Smooth muscle cell (in vitro differentiated cells): ENCODE data around the gene PAX1. TPM values are rescaled to one million over a fixed set of nuclear protein-coding genes. Genes with fewer than 3 reads are reported as not detected.

ENCODE experiments used
- DNase-seq: peaks from one replicate; lab custom pipeline; 2025; ENCODE audit not compliant: unreplicated experiment; lab: John Stamatoyannopoulos, UW
- H2AFZ ChIP-seq: fragments of 200-600 bp; sonication (generic); 2 replicates; pipeline ENCODE4 v1.6.0; 2016; ENCODE audit warnings: antibody characterized with exemption, low read depth, mild to moderate bottlenecking
- H3F3A ChIP-seq: fragments of 200-600 bp; sonication (generic); 2 replicates; pipeline ENCODE4 v1.6.0; 2017; ENCODE audit warnings: antibody characterized with exemption, low read depth
- H3K27ac ChIP-seq: fragments of 200-600 bp; sonication (generic); 2 replicates; pipeline ENCODE4 v1.5.1; 2016; ENCODE audit warnings: low read depth, mild to moderate bottlenecking
- H3K27me3 ChIP-seq: fragments of 200-600 bp; sonication (generic); 2 replicates; pipeline ENCODE4 v1.6.1; 2016; ENCODE audit warnings: low read depth, mild to moderate bottlenecking
- H3K36me3 ChIP-seq: fragments of 200-600 bp; sonication (generic); 2 replicates; pipeline ENCODE4 v1.5.1; 2016; ENCODE audit warnings: low read depth
- H3K4me1 ChIP-seq: fragments of 200-600 bp; sonication (generic); 2 replicates; pipeline ENCODE4 v1.5.1; 2016; ENCODE audit warnings: low read depth
- H3K4me2 ChIP-seq: fragments of 200-600 bp; sonication (generic); 2 replicates; pipeline ENCODE4 v1.6.0; 2016; ENCODE audit warnings: mild to moderate bottlenecking
- H3K4me3 ChIP-seq: fragments of 200-600 bp; sonication (generic); 2 replicates; pipeline ENCODE4 v1.5.1; 2016; ENCODE audit warnings: mild to moderate bottlenecking
- H3K79me2 ChIP-seq: fragments of 200-600 bp; sonication (generic); 2 replicates; pipeline ENCODE4 v1.6.0; 2016; ENCODE audit warnings: low read depth, mild to moderate bottlenecking
- H3K9ac ChIP-seq: fragments of 200-600 bp; sonication (generic); 2 replicates; pipeline ENCODE4 v1.6.0; 2016; ENCODE audit warnings: low read depth
- H3K9me3 ChIP-seq: fragments of 200-600 bp; sonication (generic); replicated peaks from 2 replicates; pipeline ENCODE4 v1.5.1; 2016; ENCODE audit warnings: low read depth
- H4K20me1 ChIP-seq: fragments of 200-600 bp; sonication (generic); 2 replicates; pipeline ENCODE4 v1.6.0; 2016; ENCODE audit warnings: low read depth
- WGBS: methylation state at CpG from one replicate; pipeline ENCODE4 v1.1.7; 2016; ENCODE audit warnings: low lambda C conversion rate; 5-methylcytosine and 5-hydroxymethylcytosine counted together
- polyA plus RNA-seq: library from polyadenylated mRNA; unstranded; fragments of >200 nt; fragmentation: Nextera tagmentation; extraction: Ambion mirVana; gene quantifications from 2 replicates; pipeline ENCODE4 v1.2.1, GENCODE V29; 2016
- total RNA-seq: library from RNA; depleted of rRNA; stranded (reverse); fragments of >200 nt; gene quantifications from 2 replicates; pipeline ENCODE4 v1.2.3, GENCODE V29; 2014
- TF ChIP-seq, protein P1 (sequence below): fragments of 200-600 bp; sonication (generic); IDR thresholded peaks from 2 replicates; pipeline ENCODE4 v1.5.1; 2017; ENCODE audit warnings: borderline replicate concordance, mild to moderate bottlenecking, antibody characterized with exemption; ENCODE audit not compliant: insufficient read depth, poor library complexity, severe bottlenecking

The PAX1 gene
- total and polyA plus RNA-seq, 2 experiments from 2014 or later = not detected

DNA sequence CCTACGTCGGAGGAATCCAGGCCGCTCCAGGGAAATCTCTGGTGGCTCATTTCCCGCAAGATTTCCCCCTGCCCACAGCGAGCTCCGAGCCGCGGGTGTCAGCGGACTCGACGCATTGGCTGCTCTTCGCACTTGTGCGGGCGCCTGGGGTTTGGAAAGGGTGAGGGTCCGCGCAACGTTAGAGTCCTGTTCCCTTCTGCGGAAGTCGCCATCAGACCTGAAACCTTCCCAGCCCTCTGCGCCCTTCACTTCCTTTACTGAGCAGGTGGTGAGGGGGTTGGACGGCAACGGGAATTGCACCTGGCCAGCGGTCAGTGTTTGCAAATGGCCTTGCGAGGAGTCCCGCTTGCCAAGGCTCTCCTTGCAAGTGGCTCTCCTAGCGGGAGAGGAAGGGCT lies 8.4 kb downstream of the PAX1 start:
- H4K20me1 ChIP-seq = no peaks in the 10 kb centered on the region
- DNase-seq = no peak
- no peaks in the 10 kb centered on the region for H3K9me3 ChIP-seq
- H2AFZ ChIP-seq = no peak overlapping the region
- H3K27me3 ChIP-seq = peaks cover 100% of the 10 kb centered on the region
- H3K4me3 ChIP-seq = no peak overlapping the region
- no peaks in the 10 kb centered on the region for H3K79me2 ChIP-seq
- H3K27ac ChIP-seq = no peak overlapping the region
- TF ChIP-seq, protein P1, sequence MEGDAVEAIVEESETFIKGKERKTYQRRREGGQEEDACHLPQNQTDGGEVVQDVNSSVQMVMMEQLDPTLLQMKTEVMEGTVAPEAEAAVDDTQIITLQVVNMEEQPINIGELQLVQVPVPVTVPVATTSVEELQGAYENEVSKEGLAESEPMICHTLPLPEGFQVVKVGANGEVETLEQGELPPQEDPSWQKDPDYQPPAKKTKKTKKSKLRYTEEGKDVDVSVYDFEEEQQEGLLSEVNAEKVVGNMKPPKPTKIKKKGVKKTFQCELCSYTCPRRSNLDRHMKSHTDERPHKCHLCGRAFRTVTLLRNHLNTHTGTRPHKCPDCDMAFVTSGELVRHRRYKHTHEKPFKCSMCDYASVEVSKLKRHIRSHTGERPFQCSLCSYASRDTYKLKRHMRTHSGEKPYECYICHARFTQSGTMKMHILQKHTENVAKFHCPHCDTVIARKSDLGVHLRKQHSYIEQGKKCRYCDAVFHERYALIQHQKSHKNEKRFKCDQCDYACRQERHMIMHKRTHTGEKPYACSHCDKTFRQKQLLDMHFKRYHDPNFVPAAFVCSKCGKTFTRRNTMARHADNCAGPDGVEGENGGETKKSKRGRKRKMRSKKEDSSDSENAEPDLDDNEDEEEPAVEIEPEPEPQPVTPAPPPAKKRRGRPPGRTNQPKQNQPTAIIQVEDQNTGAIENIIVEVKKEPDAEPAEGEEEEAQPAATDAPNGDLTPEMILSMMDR = no peak
- no peak overlapping the region for H3K9ac ChIP-seq
- WGBS = 2% methylated on average over 26 of the region's 26 CpGs
- H3K36me3 ChIP-seq = no peaks in the 10 kb centered on the region
- H3K4me2 ChIP-seq = no peak overlapping the region
- no peaks in the 10 kb centered on the region for H3K4me1 ChIP-seq
- H3F3A ChIP-seq = no peaks in the 10 kb centered on the region

- H3F3A ChIP-seq = no peaks in the 10 kb centered on the region
- no peaks in the 10 kb centered on the region for H3K79me2 ChIP-seq
- DNase-seq = no peak
- H2AFZ ChIP-seq = no peak overlapping the region
- no peak overlapping the region for H3K4me3 ChIP-seq
- no peaks in the 10 kb centered on the region for H4K20me1 ChIP-seq
- H3K27ac ChIP-seq = no peak overlapping the region
- H3K9me3 ChIP-seq = no peaks in the 10 kb centered on the region
- H3K9ac ChIP-seq = no peak overlapping the region
- peaks cover 100% of the 10 kb centered on the region for H3K27me3 ChIP-seq
- TF ChIP-seq, protein P1 = no peak
- 3% methylated on average over 53 of the region's 54 CpGs for WGBS
- H3K36me3 ChIP-seq = no peaks in the 10 kb centered on the region
- no peaks in the 10 kb centered on the region for H3K4me1 ChIP-seq
- H3K4me2 ChIP-seq = no peak overlapping the region
Measured at GRCh38 chr20:21714297-21715192, 9.1 kb downstream of the PAX1 start.

DNA sequence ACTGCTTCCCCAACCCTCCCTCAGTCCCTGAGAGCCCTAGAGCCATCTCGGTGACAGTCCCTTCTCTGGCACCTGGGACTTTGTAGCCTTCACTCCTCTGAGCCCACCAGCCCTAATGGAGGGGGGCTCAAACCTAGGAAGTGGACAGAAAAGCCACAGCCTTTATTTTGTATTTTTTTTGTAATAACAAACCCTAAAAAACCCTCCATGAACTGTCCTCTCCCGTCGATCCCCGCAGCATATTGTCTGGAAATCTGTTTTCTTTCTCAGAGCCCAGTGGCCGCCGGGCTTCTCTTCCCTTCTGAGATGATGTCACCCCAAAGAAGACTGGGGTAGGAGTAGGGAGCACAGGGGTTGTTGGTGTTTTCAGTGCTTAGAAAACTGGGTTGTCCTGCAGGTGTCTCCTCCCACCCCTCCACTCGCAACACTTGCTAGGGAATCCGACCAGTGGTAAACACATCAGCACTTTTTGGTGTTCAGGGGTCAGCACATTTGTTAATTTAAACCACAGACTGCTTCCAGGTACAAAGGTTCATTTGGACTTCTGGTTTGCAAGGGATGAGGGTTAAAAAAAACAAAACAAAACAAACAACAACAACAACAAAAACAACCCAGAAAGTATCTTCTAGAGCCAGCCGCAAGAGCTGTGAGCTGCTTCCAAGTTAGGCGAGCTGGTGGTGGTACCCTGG lies 9.9 kb downstream of the PAX1 start:
- Histone ChIP-seq H3K4me3 (no peak overlapping the region), H3K27ac (no peak overlapping the region), H3K4me2 (no peak overlapping the region), H3K79me2 (no peaks in the 10 kb centered on the region), H3K27me3 (peaks cover 92% of the 10 kb centered on the region), H3K4me1 (no peaks in the 10 kb centered on the region), H3K36me3 (no peaks in the 10 kb centered on the region), H2AFZ (no peak overlapping the region), H3K9ac (no peak overlapping the region), H3K9me3 (no peaks in the 10 kb centered on the region), H3F3A (no peaks in the 10 kb centered on the region), H4K20me1 (no peaks in the 10 kb centered on the region)
- TF ChIP-seq, protein P1 = no peak
- WGBS = 11% methylated on average over 10 of the region's 10 CpGs
- no peak for DNase-seq
